ENCODE measurements around the gene MTM1.

MTM1 gene

GRCh38 chrX:150616863-150617198 lies 48.4 kb downstream of the MTM1 start:
- no peak for ATAC-seq

GRCh38 chrX:150621652-150622051 lies 53.2 kb downstream of the MTM1 start:
- ATAC-seq: no peak
- TF ChIP-seq ZNF565 (CRISPR knock-in tag; conservative IDR thresholded peaks at IDR 0.05; ENCODE audit: low read depth) (no peak), TCF4 (CRISPR knock-in tag; IDR thresholded peaks at IDR 0.05; ENCODE audit: borderline replicate concordance) (no peak), POU6F1 (CRISPR knock-in tag; IDR thresholded peaks at IDR 0.05; ENCODE audit: borderline replicate concordance, low read depth) (no peak), CSRNP3 (CRISPR knock-in tag; IDR thresholded peaks at IDR 0.05) (no peak), CSDC2 (CRISPR knock-in tag; IDR thresholded peaks at IDR 0.05) (no peak), OSR1 (CRISPR knock-in tag; IDR thresholded peaks at IDR 0.05) (no peak)

More at GRCh38 chrX:150616863-150617198, 48.4 kb downstream of the MTM1 start:
- TF ChIP-seq BACH2 (CRISPR knock-in tag; IDR thresholded peaks at IDR 0.05; ENCODE audit: borderline replicate concordance): no peak
- no peak for TF ChIP-seq TOX (CRISPR knock-in tag; IDR thresholded peaks at IDR 0.05; ENCODE audit: borderline replicate concordance)
- TF ChIP-seq ZNF565 (CRISPR knock-in tag; conservative IDR thresholded peaks at IDR 0.05; ENCODE audit: low read depth): no peak
- no peak for TF ChIP-seq PPARA (CRISPR knock-in tag; IDR thresholded peaks at IDR 0.05; ENCODE audit: borderline replicate concordance)
- no peak for TF ChIP-seq GLIS3 (CRISPR knock-in tag; IDR thresholded peaks at IDR 0.05)
- TF ChIP-seq PATZ1 (CRISPR knock-in tag; IDR thresholded peaks at IDR 0.05; ENCODE audit: borderline replicate concordance): no peak
- TF ChIP-seq ZFP3 (CRISPR knock-in tag; IDR thresholded peaks at IDR 0.05): no peak
- TF ChIP-seq POU6F1 (CRISPR knock-in tag; IDR thresholded peaks at IDR 0.05; ENCODE audit: borderline replicate concordance, low read depth): no peak
- no peak for TF ChIP-seq ARNTL (CRISPR knock-in tag; IDR thresholded peaks at IDR 0.05; ENCODE audit: borderline replicate concordance, low read depth)
- TF ChIP-seq ZFP30 (CRISPR knock-in tag; IDR thresholded peaks at IDR 0.05): no peak
- no peak for TF ChIP-seq RARB (CRISPR knock-in tag; IDR thresholded peaks at IDR 0.05)
- TF ChIP-seq CREB5 (CRISPR knock-in tag; IDR thresholded peaks at IDR 0.05; ENCODE audit: low read depth): no peak
- TF ChIP-seq ZNF8 (CRISPR knock-in tag; IDR thresholded peaks at IDR 0.05): no peak
- no peak for TF ChIP-seq SNAI2 (CRISPR knock-in tag; IDR thresholded peaks at IDR 0.05)
- no peak for TF ChIP-seq ESRRG (CRISPR knock-in tag; IDR thresholded peaks at IDR 0.05)
- TF ChIP-seq ZC3H10 (CRISPR knock-in tag; IDR thresholded peaks at IDR 0.05): no peak
- TF ChIP-seq OSR1 (CRISPR knock-in tag; IDR thresholded peaks at IDR 0.05): no peak
- TF ChIP-seq TSHZ2 (CRISPR knock-in tag; IDR thresholded peaks at IDR 0.05): no peak
- no peak for TF ChIP-seq CSRNP3 (CRISPR knock-in tag; IDR thresholded peaks at IDR 0.05)
- TF ChIP-seq TCF4 (CRISPR knock-in tag; IDR thresholded peaks at IDR 0.05; ENCODE audit: borderline replicate concordance): no peak
